SH-SY5Y (cell line): ENCODE data around the gene C1QTNF8.

Experiments
- GATA2 ChIP-seq: IDR thresholded peaks from 2 replicates; pipeline ENCODE4 v1.6.1; 2011; ENCODE audit warnings: mild to moderate bottlenecking, low read depth, low read length
- GATA3 ChIP-seq: IDR thresholded peaks from 2 replicates; pipeline ENCODE4 v1.6.1; 2011; ENCODE audit warnings: low read depth, mild to moderate bottlenecking, low read length, moderate library complexity

GRCh38 chr16:1133271-1133670 is 37.2 kb upstream of the C1QTNF8 start:
- TF ChIP-seq GATA2 (no peak), GATA3 (no peak)
